Stomach smooth muscle (tissue), 2 donors: ENCODE measurements around the gene CCDC120.

ENCODE experiments used
- H3K27ac ChIP-seq: one replicate; pipeline ENCODE4 v1.7.0; 2013; ENCODE audit warnings: mild to moderate bottlenecking, low read length, inconsistent platforms
- H3K27me3 ChIP-seq, 2 donors: one replicate each; pipeline ENCODE4 v1.7.0; 2013; ENCODE audit warnings: low read length in 2 of 2; ENCODE audit not compliant: insufficient read depth in 2 of 2, control insufficient read depth in 1 of 2
- H3K36me3 ChIP-seq, 2 donors: one replicate each; pipeline ENCODE4 v1.7.0; 2013; ENCODE audit warnings: low read length in 2 of 2; ENCODE audit not compliant: control insufficient read depth in 2 of 2, insufficient read depth in 2 of 2
- H3K4me1 ChIP-seq: one replicate; pipeline ENCODE4 v1.7.0; 2013; ENCODE audit warnings: low read length; ENCODE audit not compliant: control insufficient read depth, insufficient read depth
- H3K4me3 ChIP-seq, 2 donors: one replicate each; pipeline ENCODE4 v1.7.0; 2013; ENCODE audit warnings: low read length in 2 of 2
- H3K9ac ChIP-seq, 2 donors: one replicate each; pipeline ENCODE4 v1.7.0; 2013; ENCODE audit warnings: low read length in 2 of 2, mild to moderate bottlenecking in 1 of 2
- H3K9me3 ChIP-seq, 2 donors: one replicate each; pipeline ENCODE4 v1.7.0; 2013; ENCODE audit warnings: low read length in 2 of 2; ENCODE audit not compliant: control insufficient read depth in 2 of 2
- donor health status: healthy.
- donor health status: Pancreatic carcinoma.

CCDC120 gene

GRCh38 chrX:49073601-49074575 lies 15.1 kb downstream of the CCDC120 start, which contains the start of gene PRAF2:
TSS of gene PRAF2 (minus strand) at chrX:49074002. CDS start at chrX:49073987, 15 bp downstream.
- H3K9ac ChIP-seq, result peak within 1 kb of the TSS; percentile 42 to 60
- H3K4me3 ChIP-seq, result peak within 1 kb of the TSS; percentile 66 to 78
- peak within 1 kb of the TSS; percentile 55 for H3K27ac ChIP-seq
- peaks cover 0 to 8% of the 10 kb centered on the region in 2 donors for H3K27me3 ChIP-seq
- H3K4me1 ChIP-seq, result peaks cover 23% of the 10 kb centered on the region
- no peaks in the 10 kb centered on the region for H3K9me3 ChIP-seq
- H3K36me3 ChIP-seq, result peaks cover 2 to 4% of the 10 kb centered on the region in 2 donors

- no peak overlapping the region for H3K27ac ChIP-seq
- no peak overlapping the region for H3K4me3 ChIP-seq
- H3K27me3 ChIP-seq, result peaks cover 0 to 8% of the 10 kb centered on the region in 2 donors
- H3K9me3 ChIP-seq, result no peaks in the 10 kb centered on the region
- H3K9ac ChIP-seq, result no peak overlapping the region
- H3K4me1 ChIP-seq, result peaks cover 25% of the 10 kb centered on the region
- H3K36me3 ChIP-seq, result peaks cover 2 to 4% of the 10 kb centered on the region in 2 donors
Measured at GRCh38 chrX:49075347-49075746, 16.5 kb downstream of the CCDC120 start.

- H3K27ac ChIP-seq, result no peak overlapping the region
- no peak overlapping the region for H3K4me3 ChIP-seq
- peaks cover 2 to 4% of the 10 kb centered on the region in 2 donors for H3K36me3 ChIP-seq
- peaks cover 0 to 3% of the 10 kb centered on the region in 2 donors for H3K27me3 ChIP-seq
- peaks cover 17% of the 10 kb centered on the region for H3K4me1 ChIP-seq
- no peaks in the 10 kb centered on the region for H3K9me3 ChIP-seq
- H3K9ac ChIP-seq, result no peak overlapping the region
Measured at GRCh38 chrX:49077941-49078340, 19.1 kb downstream of the CCDC120 start.

- peak within 1 kb of the TSS; percentile 90 to 92 for H3K9ac ChIP-seq
- H3K27me3 ChIP-seq, result peaks cover 0 to 3% of the 10 kb centered on the region in 2 donors
- peaks cover 6% of the 10 kb centered on the region for H3K4me1 ChIP-seq
- no peaks in the 10 kb centered on the region for H3K9me3 ChIP-seq
- peak within 1 kb of the TSS; percentile 91 for H3K27ac ChIP-seq
- peak within 1 kb of the TSS; percentile 81 for H3K4me3 ChIP-seq
- peaks cover 2 to 4% of the 10 kb centered on the region in 2 donors for H3K36me3 ChIP-seq
Measured at GRCh38 chrX:49079489-49080428, 21.0 kb downstream of the CCDC120 start, which contains the start of gene WDR45. TSS of gene WDR45 (minus strand) at chrX:49079887. CDS start at chrX:49078095, 1,792 bp downstream.

GRCh38 chrX:49082271-49082871 lies 23.6 kb downstream of the CCDC120 start:
- H3K27me3 ChIP-seq, result no peaks in the 10 kb centered on the region
- no peak overlapping the region for H3K9ac ChIP-seq
- H3K4me3 ChIP-seq, result no peak overlapping the region
- peaks cover 5% of the 10 kb centered on the region for H3K4me1 ChIP-seq
- H3K36me3 ChIP-seq, result peaks cover 0 to 4% of the 10 kb centered on the region in 2 donors
- H3K27ac ChIP-seq, result no peak overlapping the region
- no peaks in the 10 kb centered on the region for H3K9me3 ChIP-seq

GRCh38 chrX:49089553-49089952 lies 30.8 kb downstream of the CCDC120 start:
- H3K36me3 ChIP-seq, result no peaks in the 10 kb centered on the region
- H3K27me3 ChIP-seq, result no peaks in the 10 kb centered on the region
- no peak overlapping the region for H3K27ac ChIP-seq
- H3K9me3 ChIP-seq, result no peaks in the 10 kb centered on the region
- no peaks in the 10 kb centered on the region for H3K4me1 ChIP-seq
- H3K4me3 ChIP-seq, result no peak overlapping the region
- H3K9ac ChIP-seq, result no peak overlapping the region

GRCh38 chrX:49096419-49096818 lies 37.6 kb downstream of the CCDC120 start:
- H3K27ac ChIP-seq, result no peak overlapping the region
- peaks cover 7% of the 10 kb centered on the region for H3K4me1 ChIP-seq
- no peak overlapping the region for H3K4me3 ChIP-seq

GRCh38 chrX:49100704-49101628 lies 42.2 kb downstream of the CCDC120 start:
- Histone ChIP-seq H3K4me3 (peak overlapping the region; percentile 78 to 87), H3K27me3 (no peaks in the 10 kb centered on the region), H3K4me1 (peaks cover 10% of the 10 kb centered on the region), H3K36me3 (no peaks in the 10 kb centered on the region), H3K9ac (peak overlapping the region; percentile 69 to 75), H3K9me3 (no peaks in the 10 kb centered on the region), H3K27ac (peak overlapping the region; percentile 69)

More at GRCh38 chrX:49096419-49096818, 37.6 kb downstream of the CCDC120 start:
- no peaks in the 10 kb centered on the region for H3K9me3 ChIP-seq
- H3K36me3 ChIP-seq, result no peaks in the 10 kb centered on the region
- no peak overlapping the region for H3K9ac ChIP-seq
- H3K27me3 ChIP-seq, result no peaks in the 10 kb centered on the region

- Histone ChIP-seq H3K4me3 (peak overlapping the region; percentile 43 to 87), H3K36me3 (no peaks in the 10 kb centered on the region), H3K9ac (peak overlapping the region in 1 of 2 donors; percentile 59), H3K27me3 (peaks cover 0 to 3% of the 10 kb centered on the region in 2 donors), H3K9me3 (no peaks in the 10 kb centered on the region), H3K4me1 (peaks cover 10% of the 10 kb centered on the region), H3K27ac (no peak overlapping the region)
Measured at GRCh38 chrX:49101629-49101984, 42.8 kb downstream of the CCDC120 start.
